Heart left ventricle (tissue), 16 donors: Measurements from ENCODE around the gene ZNF212. TPM values are rescaled to one million over a fixed set of nuclear protein-coding genes. Genes with fewer than 3 reads are reported as not detected.
A peak's percentile ranks its signal among the peaks of the same experiment; 100 is the strongest.
"Not testable (repeated sequence)": the region's sequence is repeated elsewhere in the genome, so short reads cannot be mapped to it uniquely, and the experiment has no call there.

Experiments
- ATAC-seq, 4 donors: fragments of 200-7000 bp; cut with Tn5 transposase; one replicate each; pipeline ENCODE4 v1.9.1; 2020 to 2022; ENCODE audit warnings: moderate library complexity in 4 of 4, mild to moderate bottlenecking in 3 of 4, moderate number of reproducible peaks in 1 of 4
- DNase-seq, 5 donors: peaks; one replicate each; pipeline ENCODE4 v3.0.0-alpha.2; 2020
- H3K27ac ChIP-seq, 12 donors: fragments of 200-600 bp; sonication (generic) in 4 of 12; one replicate each; pipeline versions ENCODE4 v1.5.0 to v1.8.0; 2016 to 2022; ENCODE audit warnings: mild to moderate bottlenecking in 2 of 12
- H3K27me3 ChIP-seq, 9 donors: fragments of 200-600 bp; sonication (generic) in 2 of 9; one replicate each; pipeline versions ENCODE4 v1.5.1 to v1.8.0; 2016 to 2022; ENCODE audit warnings: mild to moderate bottlenecking in 3 of 9
- H3K36me3 ChIP-seq, 9 donors: fragments of 200-600 bp; sonication (generic) in 2 of 9; one replicate each; pipeline versions ENCODE4 v1.5.0 to v1.8.0; 2018 to 2022; ENCODE audit warnings: mild to moderate bottlenecking in 2 of 9
- H3K4me1 ChIP-seq, 12 donors: fragments of 200-600 bp; sonication (generic) in 4 of 12; one replicate each; pipeline versions ENCODE4 v1.5.0 to v1.8.0; 2016 to 2022; ENCODE audit warnings: mild to moderate bottlenecking in 3 of 12
- H3K4me3 ChIP-seq, 12 donors: fragments of 200-600 bp; sonication (generic) in 4 of 12; one replicate each; pipeline versions ENCODE4 v1.5.0 to v1.8.0; 2017 to 2022; ENCODE audit warnings: mild to moderate bottlenecking in 9 of 12, moderate library complexity in 4 of 12
- H3K9me3 ChIP-seq, 12 donors: fragments of 200-600 bp; sonication (generic) in 4 of 12; one replicate each; pipeline versions ENCODE4 v1.5.0 to v1.8.0; 2016 to 2022; ENCODE audit warnings: mild to moderate bottlenecking in 1 of 12
- CTCF ChIP-seq, 12 donors: fragments of 200-600 bp; sonication (generic) in 4 of 12; IDR thresholded peaks; one replicate each; pipeline versions ENCODE4 v1.5.0 to v1.8.0; 2018 to 2022; ENCODE audit warnings: antibody characterized with exemption in 12 of 12, mild to moderate bottlenecking in 5 of 12
- POLR2A ChIP-seq, 2 donors: fragments of 450-650 bp; IDR thresholded peaks; one replicate each; pipeline ENCODE4 v1.6.1; 2017; ENCODE audit warnings: antibody characterized with exemption in 2 of 2, mild to moderate bottlenecking in 2 of 2, moderate library complexity in 2 of 2
- WGBS, 4 donors: extraction: QIAGEN DNeasy Blood & Tissue Kit in 2 of 4; methylation state at CpG; one replicate each; pipeline versions ENCODE4 v1.1.5 to v1.1.7; 2013 to 2018; 5-methylcytosine and 5-hydroxymethylcytosine counted together
- intact Hi-C, 10 donors: fragments of 100-400 bp; cut with DNase I; formaldehyde crosslinking; loops; one replicate each; pipeline versions ENCODE4 v1.11.1 to v1.14.2; 2022
- polyA plus RNA-seq, 2 donors: library from polyadenylated mRNA; stranded (reverse); fragments of 200-250 nt; gene quantifications; one replicate each; pipeline ENCODE4 v1.2.3, GENCODE V29; 2013
- total RNA-seq, 9 donors: library from RNA; depleted of rRNA in 2 of 9; stranded (reverse); fragments of >200 nt in 2 of 9; fragmentation: NEBNext Ultra II Directional in 3 of 9; extraction: Animal tissue kit (Norgen Biotek cat#: 25700) in 3 of 9; gene quantifications; one replicate each; pipeline versions ENCODE4 v1.1.0 to v1.2.4, GENCODE V29; 2016 to 2023
- donor health status: ischemic (EF 13 %, LVEDD 7.1; RV severe dilation, severe dysfunction).
- donor health status: healthy with polysubstance abuse.
- donor health status: DM: no; HTN: yes; CAD: no.
- donor health status: DM: no; HTN: no; CAD: no.
- donor health status: ischemic (EF 25% LVEDD 6.9; RV normal size, moderate dysfunction).
- donor health status: ischemic (EF 25% LVEDD 5.7; RV mildly dilated, moderate dysfunction).
- donor health status: healthy.
- donor health status: DM: yes; HTN: yes; CAD: no.
- donor health status: ischemic (EF 35%, LVEDD 5.7; RV mildly dilated, moderate dysfunction).
- donor health status: nonischemic (EF 11% LVEDD 7.7; RV severe dilation, severe dysfunction).
- donor health status: DM: yes; HTN: yes; CAD: no.
- donor health status: PGD.
- donor health status: ischemic (EF 29% LVEDD 5.4; RV normal size, mild dysfunction).
- donor health status: nonischemic (EF 23%, LVEDD 6.1; RV moderate dilation, normal function).

Gene ZNF212
- total and polyA plus RNA-seq, 11 donors, result 3.4 to 6.3 (median 4.3) TPM

DNA sequence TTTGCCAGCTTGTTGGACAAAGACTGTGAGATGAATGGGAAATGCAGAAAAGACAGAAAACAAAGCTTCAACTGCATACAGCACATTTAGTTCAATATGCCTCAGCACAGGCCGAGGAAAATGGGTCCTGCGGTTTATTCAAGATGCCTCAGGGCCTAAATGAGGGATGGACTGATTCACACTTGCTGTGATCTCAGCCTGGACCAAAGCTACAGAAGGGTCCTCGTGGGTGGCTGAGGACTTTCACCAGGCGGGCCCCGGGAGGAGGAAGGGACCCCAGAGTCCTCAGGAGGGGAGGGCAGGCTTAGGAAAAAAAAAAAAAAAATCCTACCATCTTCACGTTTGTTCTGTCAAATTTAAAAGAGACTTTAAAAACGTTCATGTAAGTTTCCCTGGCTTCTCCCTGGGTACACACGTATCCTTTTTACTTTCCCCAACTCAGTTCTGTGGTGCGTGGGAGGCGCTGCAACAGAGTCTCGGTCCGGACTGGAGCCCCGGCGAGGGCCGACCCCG is 21.9 kb downstream of the ZNF212 start:
- Histone ChIP-seq H3K27me3 (no peaks in the 10 kb centered on the region), H3K36me3 (peaks cover 0 to 22% (median 12%) of the 10 kb centered on the region in 9 donors), H3K4me1 (peaks cover 0 to 28% (median 15%) of the 10 kb centered on the region in 12 donors), H3K9me3 (no peaks in the 10 kb centered on the region), H3K27ac (peak overlapping the region; percentile 77 to 94 (median 90)), H3K4me3 (peak overlapping the region; percentile 41 to 93 (median 64))
- ATAC-seq (peak in 3 of 4 donors; percentile 3 to 14 (median 13)), DNase-seq (no peak)
- no peak for TF ChIP-seq CTCF (IDR thresholded peaks at IDR 0.05)
- TF ChIP-seq POLR2A (IDR thresholded peaks at IDR 0.05), result no peak
- intact Hi-C loops, result loop anchor here in 6 of 10 donors (1.0 to 10.0 kb wide), 6 partner anchors 21 to 363 kb away; partner anchors contain the start of gene ZNF746 (in 1 of the 6)
- WGBS, 4 donors, result 9 to 13% (median 10%) methylated on average over 13 to 16 of the region's 16 CpGs

DNA sequence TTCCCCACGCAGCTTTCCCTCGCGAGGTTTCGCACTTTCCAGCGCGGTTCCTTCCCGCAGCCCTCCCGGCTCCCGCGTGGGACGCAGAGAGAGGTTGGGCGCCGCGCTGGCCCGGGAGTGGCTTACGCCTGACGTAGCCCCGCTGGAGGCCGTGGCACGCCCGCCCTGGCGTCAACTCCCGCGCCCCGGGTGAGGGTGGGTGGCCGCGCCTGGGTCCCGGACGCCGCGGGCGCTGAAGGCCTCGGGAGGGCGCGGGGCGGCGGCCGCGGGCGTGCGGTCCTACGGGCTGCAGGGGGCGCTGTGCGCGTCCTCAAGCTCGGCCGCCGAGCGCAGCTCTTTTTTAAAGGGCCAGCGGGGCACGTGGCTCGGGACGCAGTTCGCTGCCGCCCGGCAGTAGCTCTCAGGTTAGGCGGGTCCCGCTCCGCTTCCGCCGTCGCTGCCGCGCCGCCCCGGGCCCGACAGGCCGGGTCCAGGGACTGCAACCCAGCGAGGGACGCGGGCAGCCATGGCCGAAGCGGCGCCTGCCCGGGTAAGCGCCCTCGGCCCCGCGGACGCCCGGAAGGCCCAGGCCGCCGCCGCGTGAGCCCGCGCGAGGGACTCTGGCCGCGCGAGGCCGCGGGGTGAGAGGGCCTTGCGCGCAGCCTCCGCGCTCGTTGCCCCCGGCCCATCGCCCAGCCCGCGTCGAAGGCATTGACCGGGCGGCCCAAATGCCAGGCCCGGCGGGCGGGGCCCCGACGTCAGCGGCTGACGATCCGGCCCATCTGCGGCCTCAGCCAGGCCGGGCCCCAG is 22.6 kb downstream of the ZNF212 start, which contains the start of gene ZNF783:
Gene ZNF783, plus strand, starts transcription at position 368 of the 789 bp plus-strand sequence. Its CDS starts 138 bp downstream, at position 506.
- Histone ChIP-seq H3K9me3 (no peaks in the 10 kb centered on the region), H3K27me3 (no peaks in the 10 kb centered on the region), H3K4me1 (peaks cover 0 to 28% (median 15%) of the 10 kb centered on the region in 12 donors), H3K27ac (peak within 1 kb of the TSS; percentile 77 to 94 (median 90)), H3K36me3 (peaks cover 0 to 25% (median 15%) of the 10 kb centered on the region in 9 donors), H3K4me3 (peak within 1 kb of the TSS; percentile 41 to 93 (median 64))
- intact Hi-C loops, result loop anchor here in 6 of 10 donors (1.0 to 10.0 kb wide), 9 partner anchors 22 to 363 kb away; partner anchors contain the start of gene ZNF746 (in 2 of the 6)
- WGBS, 4 donors, result 0 to 1% (median 0%) methylated on average over 14 to 115 of the region's 115 CpGs
- TF ChIP-seq CTCF (IDR thresholded peaks at IDR 0.05) (peak; percentile 54 to 97 (median 88)), POLR2A (IDR thresholded peaks at IDR 0.05) (peak in 1 of 2 donors; percentile 42)
- ATAC-seq, result peak; percentile 93 to 97 (median 96)
- DNase-seq, result peak; percentile 86 to 94 (median 90)

DNA sequence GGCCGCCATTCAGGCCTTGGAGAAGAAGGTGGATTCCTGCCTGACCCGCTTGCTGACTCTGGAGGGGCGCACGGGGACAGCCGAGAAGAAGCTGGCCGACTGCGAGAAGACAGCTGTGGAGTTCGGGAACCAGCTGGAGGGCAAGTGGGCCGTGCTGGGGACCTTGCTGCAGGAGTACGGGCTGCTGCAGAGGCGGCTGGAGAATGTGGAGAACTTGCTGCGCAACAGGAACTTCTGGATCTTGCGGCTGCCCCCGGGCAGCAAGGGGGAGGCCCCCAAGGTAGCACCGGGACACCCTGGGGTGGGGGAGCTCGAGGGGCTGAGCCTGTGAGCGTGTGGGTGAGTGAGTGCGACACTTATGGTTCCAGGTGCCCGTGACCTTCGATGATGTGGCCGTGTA is 27.0 kb downstream of the ZNF212 start:
- Histone ChIP-seq H3K4me1 (peaks cover 0 to 24% (median 14%) of the 10 kb centered on the region in 12 donors), H3K27ac (no peak overlapping the region), H3K36me3 (peaks cover 0 to 66% (median 56%) of the 10 kb centered on the region in 9 donors), H3K9me3 (no peaks in the 10 kb centered on the region), H3K27me3 (no peaks in the 10 kb centered on the region), H3K4me3 (no peak overlapping the region)
- 96 to 97% (median 96%) methylated on average over 20 to 21 of the region's 21 CpGs for WGBS, 4 donors
- TF ChIP-seq POLR2A (IDR thresholded peaks at IDR 0.05) (no peak), CTCF (IDR thresholded peaks at IDR 0.05) (no peak)
- ATAC-seq, result no peak
- intact Hi-C loops, result loop anchor here in 4 of 10 donors (10.0 kb wide), 4 partner anchors 158 to 358 kb away; partner anchors contain the start of gene ZNF746 (in 1 of the 4)
- DNase-seq, result peak in 1 of 5 donors; percentile 55

GRCh38 chr7:149267733-149268132 is 28.3 kb downstream of the ZNF212 start:
- no peak overlapping the region for H3K4me3 ChIP-seq
- DNase-seq (peak in 1 of 5 donors; percentile 24), ATAC-seq (no peak)
- 97 to 98% (median 97%) methylated on average over 8 of the region's 8 CpGs for WGBS, 4 donors
- TF ChIP-seq CTCF (IDR thresholded peaks at IDR 0.05) (no peak), POLR2A (IDR thresholded peaks at IDR 0.05) (no peak)
- no peaks in the 10 kb centered on the region for H3K27me3 ChIP-seq
- H3K36me3 ChIP-seq, result peaks cover 0 to 79% (median 69%) of the 10 kb centered on the region in 9 donors
- intact Hi-C loops, result loop anchor here in 4 of 10 donors (10.0 kb wide), 4 partner anchors 157 to 357 kb away; partner anchors contain the start of gene ZNF746 (in 1 of the 4)
- no peak overlapping the region for H3K27ac ChIP-seq
- H3K9me3 ChIP-seq, result no peaks in the 10 kb centered on the region
- H3K4me1 ChIP-seq, result peaks cover 0 to 17% (median 7%) of the 10 kb centered on the region in 12 donors

- intact Hi-C loops, DNase-seq, H3K27ac ChIP-seq, H3K4me3 ChIP-seq, H3K4me1 ChIP-seq, H3K27me3 ChIP-seq, ATAC-seq: not testable (repeated sequence)
- Histone ChIP-seq H3K9me3 (peaks cover 0 to 11% (median 0%) of the 10 kb centered on the region in 12 donors), H3K36me3 (peaks cover 0 to 89% (median 83%) of the 10 kb centered on the region in 9 donors)
- 92 to 99% (median 98%) methylated on average over 8 of the region's 8 CpGs for WGBS, 4 donors
Measured at GRCh38 chr7:149274424-149274823, 35.0 kb downstream of the ZNF212 start.
